NCI-H2196 (cell line): Measurements from ENCODE around the gene TEX12.
A peak's percentile ranks its signal among the peaks of the same experiment; 100 is the strongest.

Experiments
- DNase-seq: peaks from one replicate; lab custom pipeline; 2025; ENCODE audit not compliant: unreplicated experiment; lab: John Stamatoyannopoulos, UW

The TEX12 gene

GRCh38 chr11:112210890-112211289 is 43.7 kb downstream of the TEX12 start:
- no peak for DNase-seq

- DNase-seq = no peak
These were observed 44.4 kb downstream of the TEX12 start for GRCh38 chr11:112211536-112211935.

DNA sequence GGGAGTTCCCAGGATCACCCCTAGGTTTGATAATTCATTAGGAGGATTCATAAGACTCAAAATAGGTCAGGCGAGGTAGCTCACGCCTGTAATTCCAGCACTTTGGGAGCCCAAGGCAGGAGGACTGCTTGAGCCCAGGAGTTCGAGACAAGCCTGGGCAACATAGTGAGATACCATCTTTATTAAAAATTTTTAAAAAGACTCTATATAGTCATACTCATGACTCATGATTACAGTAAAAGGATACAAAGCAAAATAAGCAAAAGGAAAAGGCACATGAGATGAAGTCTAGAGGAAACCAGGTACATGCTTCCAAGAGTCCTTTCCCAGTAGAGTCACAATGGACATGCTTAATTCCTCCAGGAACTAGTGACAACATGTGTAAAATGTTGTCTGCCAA is 45.1 kb downstream of the TEX12 start:
- no peak for DNase-seq

DNA sequence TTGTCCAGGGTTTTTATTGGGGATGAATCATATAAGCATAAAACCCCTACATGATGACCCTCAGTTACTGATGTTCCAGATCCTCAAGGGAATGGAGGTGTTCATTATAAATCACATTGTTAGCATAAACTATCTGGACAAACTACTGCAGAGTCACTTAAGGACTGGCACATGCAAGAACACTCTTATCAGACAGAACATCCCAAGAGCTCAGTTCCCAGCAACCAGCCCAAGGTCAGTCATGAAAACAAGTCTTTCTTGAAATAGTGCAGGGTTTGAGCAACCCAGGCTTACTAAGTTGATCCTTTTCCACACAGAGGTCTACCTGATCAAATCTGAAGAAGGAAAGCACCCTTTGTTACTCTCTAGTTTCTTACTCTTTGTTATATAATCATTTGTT is 45.5 kb downstream of the TEX12 start:
- DNase-seq = no peak

GRCh38 chr11:112213753-112214152 is 46.6 kb downstream of the TEX12 start:
- DNase-seq = no peak

DNA sequence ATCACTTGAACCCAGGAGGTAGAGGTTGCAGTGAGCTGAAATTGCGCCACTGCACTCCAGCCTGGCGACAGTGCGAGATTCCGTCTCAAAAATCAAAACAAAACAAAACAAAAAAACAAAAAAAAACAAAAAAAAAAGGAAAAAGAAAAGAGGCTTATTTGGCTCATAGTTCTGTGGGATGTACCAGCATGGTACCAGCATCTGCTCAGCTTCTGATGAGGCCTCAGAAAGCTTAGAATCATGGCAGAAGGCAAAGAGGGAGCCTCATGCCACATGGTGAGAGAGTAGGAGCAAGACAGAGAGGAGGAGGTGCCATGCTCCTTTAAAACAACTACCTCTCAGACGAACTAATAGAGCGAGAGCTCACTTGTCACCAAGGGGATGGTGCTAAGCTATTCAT is 48.4 kb downstream of the TEX12 start:
- no peak for DNase-seq

DNA sequence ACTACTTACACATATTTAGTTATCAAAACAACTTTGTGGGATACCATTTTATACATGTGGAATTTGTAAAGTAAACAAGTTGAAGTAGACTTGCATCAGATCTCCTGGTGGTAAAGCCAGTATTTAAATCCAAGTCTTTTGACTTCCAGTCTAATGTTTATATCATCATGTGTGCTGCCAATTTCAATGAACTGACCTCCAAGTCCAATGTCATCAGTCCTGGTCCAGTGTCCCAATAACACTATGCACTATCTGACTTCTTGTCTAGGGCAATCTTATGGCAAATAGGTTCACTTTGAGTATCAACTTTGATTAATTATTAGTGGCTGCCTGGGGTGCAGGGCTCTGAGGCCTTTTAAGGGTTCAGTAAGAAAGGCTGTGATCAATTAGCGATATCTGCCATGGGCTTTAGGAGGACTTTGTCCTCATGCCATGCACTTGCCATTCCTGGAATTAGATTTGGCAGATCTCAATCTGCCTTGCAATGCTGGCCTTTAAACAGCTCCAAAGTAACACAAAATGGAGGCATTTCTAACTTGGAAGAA is 49.5 kb downstream of the TEX12 start:
- no peak for DNase-seq

DNA sequence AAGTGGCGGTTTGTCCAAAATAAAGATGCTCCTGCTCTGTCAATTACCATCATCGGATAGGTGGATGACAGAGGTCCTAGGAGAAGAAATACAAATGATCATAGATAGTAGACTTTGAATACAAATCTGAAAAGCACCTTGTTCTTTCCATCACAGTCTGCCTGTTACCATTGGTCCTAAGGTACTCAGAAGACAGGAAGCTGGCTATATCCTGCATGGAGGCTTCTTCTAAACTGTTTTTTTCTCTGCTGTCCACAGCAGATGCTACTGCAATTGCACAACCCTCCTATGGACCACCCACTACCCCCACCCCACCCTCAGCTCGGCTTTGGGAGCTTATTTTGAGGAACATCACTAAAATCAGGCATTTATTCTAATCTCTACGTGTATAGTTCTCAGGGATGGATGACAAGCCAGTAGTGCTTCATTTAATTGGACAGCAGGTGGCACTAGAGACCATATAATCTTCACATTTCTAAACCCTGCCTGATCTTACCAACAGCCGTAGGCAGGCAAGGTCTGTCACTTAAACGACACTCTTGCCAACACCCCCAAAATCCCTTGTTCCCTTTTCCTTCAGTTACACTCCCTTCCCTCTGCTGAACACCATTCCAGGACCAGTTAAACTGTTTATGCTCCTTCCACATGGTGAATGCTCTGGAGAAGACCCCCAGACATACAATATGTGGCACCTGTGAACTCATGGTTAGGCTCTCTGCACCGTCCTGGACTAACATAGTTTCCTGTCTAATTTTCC is 52.5 kb downstream of the TEX12 start:
- peak; percentile 55 for DNase-seq

GRCh38 chr11:112221274-112221835 is 54.2 kb downstream of the TEX12 start:
- no peak for DNase-seq
